GM12878 (cell line): ENCODE data around the gene KCNJ12.

Experiments used
- BACH1 ChIP-seq: fragments of 450-650 bp; IDR thresholded peaks from 2 replicates; pipeline ENCODE4 v1.6.1; 2017; ENCODE audit warnings: mild to moderate bottlenecking, borderline replicate concordance
- BCL11A ChIP-seq: IDR thresholded peaks from 2 replicates; pipeline ENCODE4 v1.6.1; 2011; ENCODE audit warnings: low read depth, low read length
- CTCF ChIP-seq, 3 experiments: IDR thresholded peaks in 2 of 3; conservative IDR thresholded peaks in 1 of 3; 2 replicates each; pipeline ENCODE4 v1.5.1; 2011; ENCODE audit warnings: low read depth in 3 of 3, low read length in 3 of 3, mild to moderate bottlenecking in 3 of 3, control low read depth in 2 of 3, moderate library complexity in 2 of 3, inconsistent platforms in 1 of 3, mixed read lengths in 1 of 3; ENCODE audit not compliant: control insufficient read depth in 2 of 3, insufficient read depth in 1 of 3; ENCODE audit errors: extremely low read depth in 1 of 3
- ELK1 ChIP-seq: IDR thresholded peaks from 2 replicates; pipeline ENCODE4 v1.6.1; 2012; ENCODE audit warnings: low read depth, low read length, improper control_type of control experiment
- EZH2 ChIP-seq: IDR thresholded peaks from 2 replicates; pipeline ENCODE4 v1.6.1; 2012; ENCODE audit warnings: low read depth, mild to moderate bottlenecking, control low read depth, inconsistent platforms, low read length, borderline replicate concordance; ENCODE audit not compliant: control insufficient read depth
- FOS ChIP-seq: IDR thresholded peaks from 3 replicates; pipeline ENCODE4 v1.6.1; 2011; ENCODE audit warnings: borderline replicate concordance; ENCODE audit not compliant: insufficient read length; ENCODE audit errors: extremely low read depth
- FOXK2 ChIP-seq: fragments of 450-650 bp; IDR thresholded peaks from 2 replicates; pipeline ENCODE4 v1.6.1; 2017; ENCODE audit warnings: mild to moderate bottlenecking, moderate library complexity
- HCFC1 ChIP-seq: fragments of 150-350 bp; IDR thresholded peaks from 2 replicates; pipeline ENCODE4 v1.6.1; 2014; ENCODE audit warnings: low read length
- MAX ChIP-seq: IDR thresholded peaks from 2 replicates; pipeline ENCODE4 v1.6.1; 2012; ENCODE audit warnings: low read depth, low read length, improper control_type of control experiment
- POLR2A ChIP-seq: IDR thresholded peaks from 2 replicates; pipeline ENCODE4 v1.6.1; 2011; ENCODE audit warnings: low read depth, mild to moderate bottlenecking, low read length
- POLR2AphosphoS5 ChIP-seq: IDR thresholded peaks from 2 replicates; pipeline ENCODE4 v1.6.1; 2011; ENCODE audit warnings: mild to moderate bottlenecking, low read length, inconsistent platforms
- TAF1 ChIP-seq: IDR thresholded peaks from 2 replicates; pipeline ENCODE4 v1.6.1; 2011; ENCODE audit warnings: mild to moderate bottlenecking, low read depth, low read length, borderline replicate concordance
- ZNF24 ChIP-seq: fragments of 450-650 bp; IDR thresholded peaks from 2 replicates; pipeline ENCODE4 v1.6.1; 2017; ENCODE audit warnings: antibody characterized with exemption, mild to moderate bottlenecking
- ZSCAN29 ChIP-seq: fragments of 450-650 bp; IDR thresholded peaks from 2 replicates; pipeline ENCODE4 v1.6.1; 2017; ENCODE audit warnings: mild to moderate bottlenecking, moderate library complexity

- no peak for TF ChIP-seq EZH2
- no peak for TF ChIP-seq BACH1
- TF ChIP-seq FOS, result no peak
- TF ChIP-seq POLR2A, result no peak
- TF ChIP-seq CTCF (IDR thresholded peaks at IDR 0.05 in 2 of 3, conservative IDR thresholded peaks at IDR 0.05 in 1 of 3; ENCODE audit: control insufficient read depth in 2 of 3, extremely low read depth in 1 of 3, insufficient read depth in 1 of 3, low read depth in 3 of 3, low read length in 3 of 3), result no peak
- no peak for TF ChIP-seq HCFC1
- TF ChIP-seq BCL11A, result no peak
- no peak for TF ChIP-seq TAF1
- TF ChIP-seq ELK1, result no peak
- TF ChIP-seq ZNF24, result no peak
- TF ChIP-seq MAX, result no peak
- no peak for TF ChIP-seq ZSCAN29
- no peak for TF ChIP-seq FOXK2
- no peak for TF ChIP-seq POLR2AphosphoS5
Observed at GRCh38 chr17:21345236-21345635, 30.9 kb upstream of the KCNJ12 start.
